Measurements from ENCODE around the gene EYS. TPM values are rescaled to one million over a fixed set of nuclear protein-coding genes. Genes with fewer than 3 reads are reported as not detected.

The EYS gene
- total RNA-seq, 1 donor from 2014 or later: 0.08 TPM

- intact Hi-C loops (cut with micrococcal nuclease): no loop called here
- no peak for DNase-seq
- TF ChIP-seq CTCF (IDR thresholded peaks at IDR 0.05; ENCODE audit: borderline replicate concordance): no peak
- Histone ChIP-seq H3K4me1 (no peaks in the 10 kb centered on the region), H3K27me3 (ENCODE audit: low read depth) (no peaks in the 10 kb centered on the region), H3K36me3 (no peaks in the 10 kb centered on the region), H3K27ac (replicated peaks) (no peak overlapping the region), H3K9me3 (replicated peaks) (peaks cover 3% of the 10 kb centered on the region), H3K4me3 (no peak overlapping the region)
These were observed 834.4 kb downstream of the EYS start for GRCh38 chr6:64872633-64873032.

- intact Hi-C loops (cut with micrococcal nuclease): no loop called here
- Histone ChIP-seq H3K4me1 (no peaks in the 10 kb centered on the region), H3K4me3 (no peak overlapping the region), H3K9me3 (replicated peaks) (peaks cover 41% of the 10 kb centered on the region), H3K27me3 (ENCODE audit: low read depth) (no peaks in the 10 kb centered on the region), H3K36me3 (no peaks in the 10 kb centered on the region), H3K27ac (replicated peaks) (no peak overlapping the region)
- no peak for DNase-seq
- TF ChIP-seq CTCF (IDR thresholded peaks at IDR 0.05; ENCODE audit: borderline replicate concordance): no peak
These were observed 845.9 kb downstream of the EYS start for GRCh38 chr6:64861039-64861651.

- no peak for TF ChIP-seq CTCF (IDR thresholded peaks at IDR 0.05; ENCODE audit: borderline replicate concordance)
- no peak for DNase-seq
- no peak overlapping the region for H3K27ac ChIP-seq (replicated peaks)
- no peaks in the 10 kb centered on the region for H3K4me1 ChIP-seq
- H3K27me3 ChIP-seq (ENCODE audit: low read depth): no peaks in the 10 kb centered on the region
- intact Hi-C loops (cut with micrococcal nuclease): no loop called here
- H3K4me3 ChIP-seq: no peak overlapping the region
- peaks cover 45% of the 10 kb centered on the region for H3K9me3 ChIP-seq (replicated peaks)
- H3K36me3 ChIP-seq: no peaks in the 10 kb centered on the region
These were observed 846.8 kb downstream of the EYS start for GRCh38 chr6:64860203-64860602.

GRCh38 chr6:64850121-64850520, 856.9 kb downstream of the EYS start:
- no peak for DNase-seq
- H3K9me3 ChIP-seq (replicated peaks): peaks cover 15% of the 10 kb centered on the region
- H3K4me1 ChIP-seq: no peaks in the 10 kb centered on the region
- H3K4me3 ChIP-seq: no peak overlapping the region
- no peaks in the 10 kb centered on the region for H3K27me3 ChIP-seq (ENCODE audit: low read depth)
- no peak for TF ChIP-seq CTCF (IDR thresholded peaks at IDR 0.05; ENCODE audit: borderline replicate concordance)
- intact Hi-C loops (cut with micrococcal nuclease): no loop called here
- no peak overlapping the region for H3K27ac ChIP-seq (replicated peaks)
- H3K36me3 ChIP-seq: no peaks in the 10 kb centered on the region

- no peak overlapping the region for H3K27ac ChIP-seq (replicated peaks)
- no peaks in the 10 kb centered on the region for H3K36me3 ChIP-seq
- DNase-seq: no peak
- no peak overlapping the region for H3K4me3 ChIP-seq
- H3K9me3 ChIP-seq (replicated peaks): peaks cover 15% of the 10 kb centered on the region
- intact Hi-C loops (cut with micrococcal nuclease): no loop called here
- H3K4me1 ChIP-seq: no peaks in the 10 kb centered on the region
- H3K27me3 ChIP-seq (ENCODE audit: low read depth): no peaks in the 10 kb centered on the region
- TF ChIP-seq CTCF (IDR thresholded peaks at IDR 0.05; ENCODE audit: borderline replicate concordance): no peak
These were observed 858.6 kb downstream of the EYS start for GRCh38 chr6:64848467-64848866.

All from left ventricle myocardium inferior (tissue), 1 donor.